GM18519 (cell line): ENCODE data around the gene ATP6V1G1.

ENCODE experiments used
- ATAC-seq: cut with Tn5 transposase; IDR thresholded peaks from one replicate; pipeline ENCODE4 v1.9.1; 2021; ENCODE audit warnings: mild to moderate bottlenecking, moderate library complexity; ENCODE audit not compliant: unreplicated experiment, low FRiP score

The ATP6V1G1 gene

DNA sequence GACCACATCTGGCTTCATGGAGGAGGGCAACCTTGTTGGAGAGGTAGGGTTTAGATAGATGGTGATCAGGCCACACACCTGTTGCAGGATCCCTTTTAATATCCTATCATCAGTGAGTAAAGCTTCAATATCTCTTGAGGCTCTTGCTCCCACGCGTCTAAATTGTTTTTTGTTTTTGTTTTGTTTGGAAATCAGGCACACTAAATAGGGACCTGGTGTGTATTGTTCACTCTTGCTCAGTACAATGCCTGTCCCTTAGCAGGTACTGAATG, 20.9 kb downstream of the ATP6V1G1 start:
- no peak for ATAC-seq

DNA sequence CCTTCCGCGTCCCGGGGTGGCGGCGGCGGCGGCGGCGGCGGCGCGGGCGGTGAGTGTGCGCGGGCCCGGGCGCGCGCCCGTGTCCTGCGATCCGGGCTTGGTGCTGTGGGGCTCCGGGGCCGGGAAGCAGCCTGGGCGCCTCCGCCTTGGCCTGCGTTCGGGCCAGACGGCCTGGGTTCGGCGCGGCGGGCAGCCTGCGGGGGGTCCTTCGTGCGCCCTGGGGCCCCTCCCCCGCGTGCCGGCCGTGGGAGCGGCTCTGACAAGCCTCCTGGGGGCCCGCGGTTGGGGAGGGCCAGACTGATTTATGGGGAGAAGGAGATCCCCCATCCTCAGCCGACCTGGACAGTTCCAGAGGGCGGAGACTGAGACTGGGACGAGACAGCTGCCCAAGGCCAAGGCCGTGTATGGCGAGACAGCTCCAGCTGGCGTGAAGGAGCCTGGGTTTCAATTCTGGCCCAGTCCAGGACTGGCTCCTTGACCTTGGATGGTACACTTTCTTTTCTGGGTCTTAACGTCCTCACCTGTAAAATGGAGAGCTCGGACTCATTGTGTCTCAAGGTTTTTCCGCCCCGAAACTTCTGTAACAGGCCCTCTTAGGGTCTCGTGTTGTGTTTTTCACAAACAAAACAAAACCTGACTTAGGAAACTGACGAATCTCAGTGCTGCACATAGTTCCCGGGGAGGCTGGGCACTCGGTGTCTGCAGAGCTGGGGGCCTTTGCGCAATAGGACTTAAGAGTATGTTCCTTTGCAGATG, 24.1 kb downstream of the ATP6V1G1 start:
- ATAC-seq, result peak; percentile 22

DNA sequence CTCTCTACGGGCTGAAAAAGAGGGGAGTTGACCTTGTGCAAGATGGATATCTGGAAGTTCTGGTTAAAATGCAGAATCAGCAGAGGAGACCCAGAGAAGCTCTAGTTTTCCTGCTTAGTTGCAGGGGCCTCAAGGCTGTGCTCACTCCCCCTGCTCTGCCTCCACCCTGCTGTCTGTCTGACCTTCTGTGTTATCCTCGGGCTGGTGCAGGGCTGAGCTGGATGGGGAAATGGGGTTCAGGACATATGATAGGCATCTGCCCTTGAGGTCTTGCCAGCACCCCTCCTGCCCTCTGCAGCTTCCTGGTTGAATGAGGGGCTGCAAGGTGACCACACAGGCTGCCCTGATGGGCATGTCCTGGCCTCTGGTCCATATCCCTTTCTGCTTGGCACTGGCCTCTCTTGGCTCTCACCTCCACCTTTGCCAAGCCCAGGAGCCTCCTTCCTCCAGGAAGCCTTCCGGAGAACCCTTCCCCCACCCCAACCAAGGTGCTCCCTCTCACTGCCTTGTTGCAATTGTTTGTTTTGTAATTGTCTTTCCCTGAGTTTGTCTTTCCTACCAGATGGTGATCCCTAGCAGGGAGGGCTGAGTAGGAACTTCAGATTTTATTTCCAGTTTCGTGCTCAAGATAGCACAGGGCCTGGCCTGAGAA, 24.8 kb downstream of the ATP6V1G1 start:
- ATAC-seq, result no peak

DNA sequence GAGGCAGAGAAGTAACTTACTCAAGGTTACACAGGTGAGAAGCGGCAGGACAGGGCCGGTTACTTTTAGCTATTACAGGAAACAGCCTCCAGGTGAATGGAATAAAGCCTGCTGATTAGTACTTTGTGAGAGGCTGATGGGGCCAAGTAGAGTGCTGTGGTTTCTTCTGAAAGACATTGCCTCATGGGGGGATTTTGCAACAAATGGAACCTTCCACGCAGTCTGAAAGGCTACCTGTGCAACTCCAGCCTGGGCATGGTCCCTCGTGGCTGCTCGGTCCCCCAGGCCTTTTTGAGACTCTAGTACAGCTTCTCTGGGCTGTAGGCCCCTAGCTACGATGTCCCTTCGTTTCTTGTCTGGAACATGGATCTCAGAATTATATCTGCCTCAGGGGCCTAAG, 25.5 kb downstream of the ATP6V1G1 start:
- ATAC-seq, result no peak

DNA sequence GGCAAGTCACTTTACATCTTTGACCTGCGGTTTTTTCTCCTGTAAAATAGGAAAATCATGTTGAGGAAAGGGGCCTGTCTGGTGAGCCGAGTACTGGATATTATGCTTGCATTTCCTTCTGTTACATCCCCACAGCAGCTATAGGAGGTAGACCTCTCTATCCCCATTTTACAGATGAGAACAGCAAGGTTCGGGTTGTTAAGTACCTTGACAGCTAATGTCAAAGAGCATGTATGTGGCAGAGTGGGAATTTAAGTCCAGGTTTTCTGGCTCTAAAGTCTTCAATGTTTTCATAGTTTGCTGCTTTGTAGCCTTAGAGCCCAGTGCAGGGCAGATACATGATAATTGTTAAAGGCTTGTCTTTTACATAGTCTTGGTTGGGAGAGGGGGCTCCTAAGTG, 26.4 kb downstream of the ATP6V1G1 start:
- no peak for ATAC-seq

DNA sequence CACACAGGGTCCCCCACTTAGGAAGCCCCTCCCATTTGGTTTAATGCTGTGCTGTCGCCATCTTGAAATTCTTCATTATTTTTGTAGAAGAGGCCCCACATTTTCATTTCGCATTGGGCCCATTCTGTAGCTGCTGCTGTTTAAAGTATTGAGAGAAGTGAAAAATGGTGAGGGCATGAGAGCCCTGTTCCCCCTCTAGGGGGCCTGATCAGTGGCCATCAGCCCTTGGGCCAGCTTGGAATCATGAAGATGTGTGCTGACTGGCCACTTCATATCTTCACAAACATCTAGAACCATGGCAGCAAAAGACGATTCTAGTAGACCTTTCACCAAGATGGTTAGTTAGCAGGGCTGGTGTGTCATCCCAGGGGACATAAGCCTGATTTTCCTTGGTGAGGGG, 26.8 kb downstream of the ATP6V1G1 start:
- no peak for ATAC-seq

DNA sequence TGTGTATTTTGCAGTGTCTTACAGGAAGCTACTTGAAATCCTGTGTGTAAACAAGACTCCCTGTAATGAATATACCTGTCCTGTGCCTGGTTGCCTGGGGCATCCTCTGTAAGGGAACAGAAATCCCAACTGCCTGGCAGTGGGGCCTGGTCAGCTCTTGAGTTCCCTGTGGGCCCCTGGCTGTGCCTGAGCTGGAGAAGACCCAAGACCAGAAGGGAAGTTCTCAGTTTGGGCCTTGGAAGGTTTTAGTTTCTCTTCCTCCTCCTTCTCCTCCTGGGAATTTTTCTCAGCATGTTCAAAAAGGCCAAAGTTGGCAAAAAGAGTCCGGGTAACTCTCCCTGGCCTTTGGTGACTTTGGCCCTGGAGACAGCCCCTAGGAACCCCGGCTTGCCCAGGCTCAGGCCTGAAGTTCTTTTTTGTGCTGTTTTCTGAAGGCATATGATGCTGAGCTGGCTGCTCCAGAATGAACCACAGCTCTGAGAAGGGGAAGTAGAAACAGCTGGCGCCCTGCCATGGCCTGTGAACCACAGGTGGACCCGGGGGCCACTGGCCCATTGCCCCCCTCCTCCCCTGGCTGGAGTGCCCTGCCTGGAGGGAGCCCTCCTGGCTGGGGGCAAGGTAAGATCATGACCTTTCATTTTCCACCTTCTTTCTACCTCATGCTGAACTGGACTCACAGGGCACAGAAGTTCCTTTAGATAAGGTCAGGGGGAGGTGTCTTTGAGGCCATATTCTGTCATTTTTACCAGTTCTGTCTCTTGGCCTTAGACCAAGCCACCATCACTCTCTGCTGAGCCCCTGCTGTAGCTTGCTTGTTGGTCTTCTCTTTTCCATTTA, 29.3 kb downstream of the ATP6V1G1 start:
- peak; percentile 52 for ATAC-seq

DNA sequence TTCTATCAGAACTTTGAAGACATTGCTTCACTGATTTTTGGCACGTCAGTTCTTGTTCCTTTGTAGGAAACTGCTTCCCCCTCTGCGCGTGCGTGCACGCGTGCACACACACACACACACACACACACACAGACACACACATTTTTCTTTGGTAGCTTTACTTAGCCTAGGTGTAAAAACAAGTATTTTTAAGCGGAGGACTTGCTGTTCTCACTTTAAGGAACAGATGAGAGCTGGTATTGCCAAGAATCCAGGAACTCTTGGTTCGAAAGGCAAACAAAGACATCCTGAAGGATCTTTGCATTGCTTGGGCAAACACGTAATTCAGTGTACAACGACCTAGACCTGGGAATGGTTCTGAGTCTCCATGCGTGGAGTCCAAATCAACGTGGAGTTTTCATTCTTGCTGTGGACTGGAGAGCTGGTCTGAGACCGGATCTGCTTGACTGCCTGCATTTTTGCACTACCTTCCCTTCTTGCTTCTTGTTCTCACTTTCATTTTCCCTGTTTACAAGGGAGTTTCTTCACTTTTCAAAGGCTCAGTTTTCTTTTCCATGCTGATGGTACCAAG, 31.7 kb downstream of the ATP6V1G1 start:
- ATAC-seq, result peak; percentile 44

DNA sequence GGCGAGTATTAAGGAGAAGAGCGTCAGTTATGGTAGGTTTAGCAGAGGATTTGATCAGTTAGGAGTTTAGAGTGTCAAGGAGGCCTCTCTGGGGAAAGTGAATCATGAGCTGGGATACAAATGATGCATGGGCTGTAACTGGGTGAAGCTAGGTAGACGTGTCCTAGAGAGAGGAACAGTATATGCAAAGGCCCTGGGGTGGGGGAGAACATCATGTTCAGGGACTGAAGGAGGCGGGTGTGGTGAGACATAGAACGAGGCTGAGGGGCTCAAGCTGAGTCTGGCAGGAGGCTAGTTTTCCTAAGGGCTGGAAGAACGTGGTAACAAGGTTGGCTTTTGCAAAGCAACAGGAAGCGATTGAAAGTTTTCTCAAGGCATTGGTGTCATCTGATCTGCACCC, 34.0 kb downstream of the ATP6V1G1 start:
- no peak for ATAC-seq

DNA sequence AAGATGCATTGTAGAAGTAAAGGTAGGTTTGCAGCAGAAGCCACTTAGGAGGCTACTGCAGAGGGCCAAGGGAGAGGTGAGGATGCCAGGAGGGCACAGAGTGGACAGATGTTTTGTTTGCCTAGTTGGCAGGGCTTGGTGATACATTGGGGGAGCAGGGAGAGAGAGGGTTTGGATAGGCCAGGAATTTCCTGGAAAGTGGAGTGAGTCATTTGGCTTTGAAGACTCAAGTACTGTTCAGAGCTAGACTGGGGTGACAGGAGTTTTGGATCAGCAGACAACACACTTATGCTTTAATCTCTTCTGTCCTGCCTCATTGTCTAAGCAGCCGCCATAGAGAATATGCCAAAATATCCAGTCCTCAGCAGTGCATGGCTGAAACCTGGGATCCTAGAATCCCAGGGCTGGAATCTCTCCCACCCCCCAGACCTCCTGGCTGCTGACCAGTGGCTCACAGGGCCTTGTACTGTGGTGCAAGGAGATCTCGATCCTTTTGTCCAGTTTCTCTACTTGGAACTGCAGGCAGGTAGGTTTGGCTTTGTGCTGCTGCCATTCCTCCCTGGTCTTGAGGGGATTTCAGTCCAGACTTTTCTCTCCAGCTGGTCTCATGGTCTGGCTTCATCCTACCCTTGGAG, 34.5 kb downstream of the ATP6V1G1 start:
- ATAC-seq, result no peak

DNA sequence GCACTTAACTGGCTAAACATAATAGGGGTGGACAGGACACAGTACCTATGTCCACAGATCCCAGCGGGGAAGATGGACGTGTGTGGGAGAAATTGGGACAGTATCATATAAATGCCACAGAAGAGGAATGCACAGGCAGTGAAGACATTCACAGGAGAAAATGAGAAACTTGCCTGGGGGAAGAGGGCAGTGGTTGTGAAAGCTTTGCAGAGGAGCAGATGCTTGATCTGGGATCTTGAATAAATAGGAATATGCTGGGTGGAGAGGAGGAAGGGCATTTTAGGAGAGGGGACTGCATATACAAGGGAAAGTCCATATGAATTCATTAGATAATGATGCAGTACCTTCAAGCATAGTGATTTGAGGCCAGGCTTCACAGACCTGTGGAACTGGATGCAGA, 37.1 kb downstream of the ATP6V1G1 start:
- ATAC-seq, result no peak

DNA sequence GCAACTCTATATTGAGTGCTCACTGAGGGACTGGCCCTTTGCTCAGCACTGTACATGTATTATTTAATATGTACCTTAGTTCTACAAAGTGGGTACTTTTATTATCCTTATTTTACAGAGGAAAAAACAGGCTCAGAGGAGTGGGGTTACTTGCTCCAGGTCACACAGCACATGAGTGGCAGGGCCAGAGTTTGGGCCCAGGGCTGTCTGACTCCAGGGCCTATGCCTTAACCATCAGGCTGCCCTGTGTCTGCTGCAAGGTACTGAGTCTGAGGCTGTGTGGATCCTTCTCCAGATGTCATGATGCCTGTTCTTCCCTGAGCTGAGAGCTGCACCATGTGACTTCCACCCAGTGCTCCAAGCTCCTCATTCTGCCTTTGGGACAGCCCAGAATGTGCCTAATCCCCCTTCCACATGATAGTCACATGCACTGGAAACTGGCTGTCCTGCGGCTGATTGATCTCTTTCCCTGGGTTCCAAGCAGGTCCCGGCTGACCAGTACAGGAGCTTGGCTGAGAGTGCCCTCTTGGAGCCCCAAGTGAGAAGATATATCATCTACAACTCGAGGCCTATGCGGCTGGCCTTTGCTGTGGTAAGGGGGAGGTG, 38.9 kb downstream of the ATP6V1G1 start:
- no peak for ATAC-seq

DNA sequence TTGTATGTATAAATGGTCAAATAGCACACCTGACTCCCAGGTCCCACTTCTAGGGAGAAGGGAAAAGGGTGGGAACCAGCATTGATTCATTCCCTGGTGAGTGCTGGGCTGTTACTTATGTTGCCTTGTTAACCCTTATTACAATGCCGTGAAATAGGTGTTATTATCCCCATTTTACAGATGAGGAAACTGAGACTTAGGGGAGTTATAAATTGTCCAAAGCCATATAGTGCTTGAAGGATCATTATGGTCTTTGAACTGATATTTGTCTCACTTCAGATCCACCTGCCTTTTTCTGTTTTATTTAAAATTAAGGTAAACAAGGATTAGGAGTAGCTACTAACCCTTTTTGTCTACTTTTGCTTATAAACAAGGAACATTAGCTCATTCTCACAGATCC, 40.0 kb downstream of the ATP6V1G1 start:
- no peak for ATAC-seq

DNA sequence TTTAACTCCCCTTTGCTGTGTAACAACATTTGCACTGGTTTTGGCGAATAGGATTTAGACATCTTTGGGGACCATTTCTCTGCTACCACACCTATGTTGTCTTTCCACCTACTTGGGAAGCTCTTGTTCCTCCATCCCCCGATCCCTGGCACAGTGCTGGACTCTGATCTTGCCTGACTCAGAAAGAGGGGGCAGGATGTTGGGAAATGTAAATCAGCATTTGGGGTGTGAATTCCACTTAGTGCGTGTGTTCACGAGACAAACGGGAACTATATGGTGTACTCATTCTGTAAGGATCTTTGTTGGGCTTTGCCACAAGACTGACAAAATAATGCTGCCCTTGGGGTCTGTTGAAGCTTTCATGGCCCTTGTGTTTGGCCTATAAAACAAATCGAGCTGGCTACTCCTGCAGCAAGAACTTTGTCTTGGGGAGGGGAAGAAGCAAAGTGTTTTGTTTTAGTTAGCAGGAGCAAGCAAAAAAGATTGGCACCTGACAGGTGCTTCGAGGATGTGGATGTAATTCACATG, 42.1 kb downstream of the ATP6V1G1 start:
- no peak for ATAC-seq

DNA sequence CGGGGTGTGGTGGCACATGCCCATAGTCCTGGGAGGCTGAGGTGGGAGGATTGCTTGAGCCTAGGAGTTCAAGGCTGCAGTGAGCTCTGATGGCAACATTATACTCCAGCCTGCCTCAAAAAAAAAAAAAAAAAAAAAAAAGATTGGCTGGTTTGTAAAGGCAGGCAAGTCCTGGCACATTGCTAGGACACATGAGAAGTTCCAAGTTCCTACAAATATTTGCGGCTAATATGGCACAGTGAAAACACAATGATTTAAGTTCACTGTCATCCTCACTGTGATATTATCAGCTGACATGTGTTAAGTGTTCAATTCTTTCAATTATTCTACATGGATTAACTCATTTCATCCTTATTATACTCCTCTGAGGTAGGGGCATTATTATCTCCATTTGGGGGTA, 43.6 kb downstream of the ATP6V1G1 start:
- ATAC-seq, result no peak

DNA sequence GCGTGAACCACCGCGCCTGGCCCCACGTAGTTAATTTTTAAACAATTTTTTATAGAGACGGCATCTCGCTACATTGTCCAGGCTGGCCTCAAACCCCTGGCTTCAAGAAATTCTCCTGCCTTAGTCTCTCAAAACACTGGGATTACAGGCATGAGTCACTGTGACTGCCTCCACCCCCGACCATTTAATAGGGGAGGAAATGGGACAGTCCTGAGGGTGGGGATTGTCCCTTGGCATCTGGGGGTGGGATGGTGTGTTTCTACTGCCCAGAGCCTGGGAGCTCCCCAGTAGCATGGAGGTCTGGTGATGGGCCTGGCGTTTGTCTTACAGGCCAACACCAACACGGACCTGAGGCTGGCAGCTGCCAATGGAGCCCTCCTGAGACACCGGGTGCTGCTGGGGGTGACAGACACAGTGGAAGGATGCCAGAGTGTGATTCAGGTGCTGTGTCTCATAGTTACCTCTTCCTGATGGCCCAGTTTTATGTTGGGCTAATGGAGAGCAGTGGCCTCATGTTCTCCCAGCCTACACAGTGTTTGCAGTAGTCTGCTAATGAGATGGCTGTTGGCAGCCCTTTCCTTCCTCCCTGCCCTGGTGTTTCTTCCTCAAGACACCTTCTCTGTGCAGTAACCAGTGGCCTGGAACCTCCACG, 46.0 kb downstream of the ATP6V1G1 start:
- no peak for ATAC-seq

DNA sequence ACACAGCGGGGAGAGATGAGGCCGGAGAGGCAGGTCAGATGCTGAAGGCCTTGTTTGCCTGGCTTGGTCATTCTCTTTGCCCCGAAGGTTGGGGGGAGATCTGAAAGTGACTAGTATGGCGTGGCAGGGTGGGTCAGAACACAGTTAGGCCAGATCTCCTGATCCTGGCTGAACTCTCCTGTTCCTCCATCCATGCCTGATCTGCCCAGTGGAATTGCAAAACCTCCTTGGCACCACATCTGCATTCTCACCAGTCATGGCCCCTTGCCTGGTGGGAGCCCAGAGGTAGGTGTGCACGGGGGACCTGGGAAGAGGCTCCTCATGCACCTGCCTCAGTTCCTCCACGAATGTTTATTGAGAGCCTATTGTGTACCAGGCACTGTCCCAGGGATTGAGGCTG, 46.8 kb downstream of the ATP6V1G1 start:
- no peak for ATAC-seq

DNA sequence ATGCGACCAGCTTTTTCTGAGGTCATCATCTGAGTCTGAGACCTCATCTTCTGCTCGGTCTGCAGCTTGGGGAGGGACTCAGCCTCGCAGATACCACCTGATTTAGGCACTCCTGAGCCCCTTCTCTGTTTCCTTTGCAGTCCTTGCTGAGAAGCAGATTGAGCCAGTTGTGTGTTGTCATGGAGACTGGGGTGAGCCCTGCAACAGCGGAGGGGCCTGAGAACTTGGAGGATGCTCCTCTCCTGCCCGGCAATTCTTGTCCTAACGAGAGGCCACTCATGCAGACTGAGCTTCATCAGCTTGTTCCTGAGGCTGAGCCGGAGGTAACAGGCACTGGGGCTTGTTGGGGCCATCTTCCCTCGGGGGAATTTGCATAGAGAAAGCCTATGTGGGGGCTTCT, 50.8 kb downstream of the ATP6V1G1 start:
- no peak for ATAC-seq

DNA sequence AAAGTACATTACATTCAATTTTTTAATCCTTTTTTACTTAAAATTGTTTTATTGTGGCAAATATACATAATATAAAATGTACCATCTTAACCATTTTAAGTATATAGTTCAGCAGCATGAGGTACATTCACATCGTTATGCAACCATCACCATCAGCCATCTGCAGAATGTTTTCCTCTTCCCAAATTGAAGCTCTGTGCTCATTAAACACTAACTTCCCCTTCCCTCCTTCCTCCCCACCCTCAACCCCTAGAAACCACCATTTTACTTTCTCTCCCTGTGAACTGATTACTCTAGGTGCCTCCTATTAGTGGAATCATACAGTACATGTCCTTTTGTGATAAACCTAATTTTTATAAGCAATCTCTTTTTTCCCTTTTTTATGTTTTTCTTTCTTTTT, 54.4 kb downstream of the ATP6V1G1 start:
- ATAC-seq, result no peak

DNA sequence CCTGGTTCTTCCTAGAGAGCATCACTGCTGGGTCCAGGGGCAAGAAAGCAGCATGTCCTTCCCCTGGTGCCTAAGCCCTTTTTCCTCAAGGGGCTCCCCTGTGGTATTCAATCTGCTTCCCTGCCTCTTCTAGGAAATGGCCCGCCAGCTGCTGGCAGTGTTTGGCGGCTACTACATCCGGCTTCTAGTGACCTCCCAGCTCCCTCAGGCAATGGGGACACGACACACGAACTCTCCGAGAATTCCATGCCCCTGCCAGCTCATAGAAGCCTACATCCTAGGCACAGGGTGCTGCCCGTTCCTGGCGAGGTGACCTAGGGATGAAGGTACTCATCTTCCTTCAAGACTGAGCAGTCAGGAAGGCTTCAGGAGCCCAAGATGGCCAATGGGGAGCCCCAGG, 55.4 kb downstream of the ATP6V1G1 start:
- ATAC-seq, result no peak
